ENCODE results near the gene AURKAIP1. TPM values are rescaled to one million over a fixed set of nuclear protein-coding genes. Genes with fewer than 3 reads are reported as not detected.
A peak's percentile ranks its signal among the peaks of the same experiment; 100 is the strongest.

The AURKAIP1 gene
- total and polyA plus RNA-seq, 2 of the 4 experiments (the other 2 are of a cell fraction), result 45.7 to 107 TPM

DNA sequence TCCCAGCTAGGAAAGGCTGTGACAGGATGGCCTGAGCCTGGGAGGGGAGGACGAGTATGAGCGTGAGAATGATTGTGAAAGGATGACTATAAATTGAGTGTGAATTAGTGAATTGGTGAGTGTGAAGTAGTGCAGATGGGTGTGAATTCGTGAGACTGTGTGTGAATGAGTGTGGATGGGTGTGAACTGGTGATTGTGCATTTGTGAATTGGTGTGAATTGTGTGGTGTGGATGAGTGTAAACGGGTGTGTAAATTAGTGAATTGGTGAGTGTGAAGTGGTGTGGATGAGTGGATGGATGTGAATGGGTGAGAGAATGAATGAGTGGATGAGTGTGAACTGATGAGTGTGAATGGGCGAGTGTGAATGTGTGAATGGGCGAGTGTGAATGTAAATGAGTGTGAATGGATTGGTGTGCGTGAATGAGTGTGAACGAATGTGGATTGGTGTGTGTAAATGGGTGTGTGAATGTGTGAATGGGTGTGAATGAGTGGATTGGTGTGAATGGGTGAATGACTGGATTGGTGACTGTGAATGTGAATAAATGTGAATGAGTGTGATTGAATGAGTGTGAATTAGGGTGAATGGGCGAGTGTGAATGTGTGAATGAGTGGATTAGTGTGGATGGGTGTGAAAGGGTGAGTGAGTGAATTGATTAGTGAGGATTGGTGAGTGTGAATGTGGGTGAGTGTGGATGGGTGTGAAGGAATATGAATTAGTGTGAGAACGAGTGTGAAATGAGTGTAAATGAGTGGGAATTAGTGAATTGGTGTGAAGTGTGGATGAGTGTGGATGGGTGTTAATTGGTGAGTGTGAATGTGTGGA, 8.9 kb downstream of the AURKAIP1 start:
- H4K8ac ChIP-seq (ENCODE audit: low read depth in 2 of 2, low read length in 2 of 2), result no peak overlapping the region

More for the DNA sequence above, 8.9 kb downstream of the AURKAIP1 start:
- ATAC-seq (ENCODE audit: low read depth) (no peak), DNase-seq (no peak)
- no peaks in the 10 kb centered on the region for H4K20me1 ChIP-seq (ENCODE audit: insufficient read depth, low read length)
- peaks cover 10% of the 10 kb centered on the region for H3K4me1 ChIP-seq (ENCODE audit: control insufficient read depth, insufficient read depth, low read length)
- no peak overlapping the region for H2BK120ac ChIP-seq (ENCODE audit: low read depth, low read length)
- H3K9me1 ChIP-seq (ENCODE audit: insufficient read depth, low read length), result peaks cover 11% of the 10 kb centered on the region
- H4K5ac ChIP-seq (ENCODE audit: low read depth, low read length), result no peak overlapping the region
- no peak overlapping the region for H3K4ac ChIP-seq (ENCODE audit: low read depth, low read length)
- dilution Hi-C loops (cut with HindIII; ENCODE audit: low sequenced_read_pairs, unreplicated experiment) (no loop called here), intact Hi-C loops (cut with micrococcal nuclease) (no loop called here), in situ Hi-C loops (cut with MboI; ENCODE audit: low sequenced_read_pairs) (no loop called here)
- no peak overlapping the region for H3K56ac ChIP-seq (ENCODE audit: extremely low read depth, insufficient read depth, low read length)
- CTCF ChIA-PET, result no interaction called here
- peak overlapping the region; percentile 49; the same call in 1 of the 2 replicates for H3K23ac ChIP-seq (ENCODE audit: low read depth, low read length)
- peak overlapping the region; percentile 42 for H2AK9ac ChIP-seq (replicated peaks; ENCODE audit: low read depth, low read length, poor library complexity)
- H2BK15ac ChIP-seq (ENCODE audit: low read depth, low read length), result no peak overlapping the region
- no TSS peak for BruUV-seq (replicated peaks)
- H3K18ac ChIP-seq (ENCODE audit: low read depth, low read length), result no peak overlapping the region
- TF ChIP-seq POLR2A (IDR thresholded peaks at IDR 0.05; ENCODE audit: low read depth, low read length) (no peak), RCOR1 (IDR thresholded peaks at IDR 0.05; ENCODE audit: insufficient replicate concordance, low read length) (no peak), NFE2L2 (IDR thresholded peaks at IDR 0.05; ENCODE audit: low read depth, low read length) (no peak), MAFK (IDR thresholded peaks at IDR 0.05; ENCODE audit: low read depth, low read length) (no peak), CEBPB (IDR thresholded peaks at IDR 0.05; ENCODE audit: low read depth, low read length) (no peak), BHLHE40 (IDR thresholded peaks at IDR 0.05; ENCODE audit: low read depth, low read length) (no peak), MAZ (IDR thresholded peaks at IDR 0.05; ENCODE audit: borderline replicate concordance, low read depth, low read length) (no peak), MXI1 (IDR thresholded peaks at IDR 0.05; ENCODE audit: borderline replicate concordance, low read depth, low read length) (no peak), RAD21 (IDR thresholded peaks at IDR 0.05; ENCODE audit: low read length) (no peak), SMC3 (IDR thresholded peaks at IDR 0.05; ENCODE audit: low read depth, low read length) (no peak), CHD1 (IDR thresholded peaks at IDR 0.05; ENCODE audit: low read depth, low read length) (no peak), FOS (IDR thresholded peaks at IDR 0.05; ENCODE audit: low read depth, low read length) (no peak)
- TF ChIP-seq, protein P1, sequence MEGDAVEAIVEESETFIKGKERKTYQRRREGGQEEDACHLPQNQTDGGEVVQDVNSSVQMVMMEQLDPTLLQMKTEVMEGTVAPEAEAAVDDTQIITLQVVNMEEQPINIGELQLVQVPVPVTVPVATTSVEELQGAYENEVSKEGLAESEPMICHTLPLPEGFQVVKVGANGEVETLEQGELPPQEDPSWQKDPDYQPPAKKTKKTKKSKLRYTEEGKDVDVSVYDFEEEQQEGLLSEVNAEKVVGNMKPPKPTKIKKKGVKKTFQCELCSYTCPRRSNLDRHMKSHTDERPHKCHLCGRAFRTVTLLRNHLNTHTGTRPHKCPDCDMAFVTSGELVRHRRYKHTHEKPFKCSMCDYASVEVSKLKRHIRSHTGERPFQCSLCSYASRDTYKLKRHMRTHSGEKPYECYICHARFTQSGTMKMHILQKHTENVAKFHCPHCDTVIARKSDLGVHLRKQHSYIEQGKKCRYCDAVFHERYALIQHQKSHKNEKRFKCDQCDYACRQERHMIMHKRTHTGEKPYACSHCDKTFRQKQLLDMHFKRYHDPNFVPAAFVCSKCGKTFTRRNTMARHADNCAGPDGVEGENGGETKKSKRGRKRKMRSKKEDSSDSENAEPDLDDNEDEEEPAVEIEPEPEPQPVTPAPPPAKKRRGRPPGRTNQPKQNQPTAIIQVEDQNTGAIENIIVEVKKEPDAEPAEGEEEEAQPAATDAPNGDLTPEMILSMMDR (conservative IDR thresholded peaks at IDR 0.05; ENCODE audit: low read depth, low read length), result no peak
- H3K9me3 ChIP-seq (ENCODE audit: control insufficient read depth, insufficient read depth, low read length), result no peaks in the 10 kb centered on the region
- POLR2A ChIA-PET (ENCODE audit: unreplicated experiment), result no interaction called here
- no peaks in the 10 kb centered on the region for H3K36me3 ChIP-seq (ENCODE audit: control insufficient read depth, insufficient read depth, low read length)
- no peak overlapping the region for H3K4me3 ChIP-seq (ENCODE audit: insufficient read depth, low read depth, low read length)
- H2BK20ac ChIP-seq (ENCODE audit: low read depth, low read length), result no peak overlapping the region
- no peak overlapping the region for H3K9ac ChIP-seq (ENCODE audit: low read depth, low read length)
- H4K91ac ChIP-seq (ENCODE audit: insufficient read depth, low read depth, low read length), result no peak overlapping the region
- 83 to 100% methylated on average over 9 to 10 of the region's 10 CpGs for WGBS, 2 experiments (ENCODE audit: extremely low coverage in 2 of 2, insufficient read length in 1 of 2)
- H3K4me2 ChIP-seq (ENCODE audit: low read depth, low read length), result no peak overlapping the region
- H3K79me1 ChIP-seq (ENCODE audit: low read depth in 1 of 2, low read length in 2 of 2), result peaks cover under 1 to 26% of the 10 kb centered on the region in 2 experiments; a peak in 2 of 4 replicates
- H3K14ac ChIP-seq (replicated peaks; ENCODE audit: low read depth, low read length), result no peak overlapping the region
- H2AFZ ChIP-seq (replicated peaks; ENCODE audit: low read length, poor library complexity), result no peak overlapping the region
- H2BK5ac ChIP-seq (ENCODE audit: low read depth, low read length, poor library complexity, severe bottlenecking), result peak overlapping the region; percentile 45
- H3K27me3 ChIP-seq (ENCODE audit: control insufficient read depth, insufficient read depth, low read length), result no peaks in the 10 kb centered on the region
- H3K27ac ChIP-seq (ENCODE audit: insufficient read depth, low read length), result no peak overlapping the region
- H2AK5ac ChIP-seq (ENCODE audit: low read depth, low read length), result peak overlapping the region; percentile 65; the same call in 1 of the 2 replicates
